Fibroblast of skin of left biceps (primary cell): Measurements from ENCODE around the gene SLC4A1.

ENCODE experiments used
- DNase-seq, 2 experiments: peaks; one replicate each; pipeline ENCODE4 v3.0.0-alpha.2; 2013; ENCODE audit warnings: low read depth in 2 of 2

SLC4A1 gene

DNA sequence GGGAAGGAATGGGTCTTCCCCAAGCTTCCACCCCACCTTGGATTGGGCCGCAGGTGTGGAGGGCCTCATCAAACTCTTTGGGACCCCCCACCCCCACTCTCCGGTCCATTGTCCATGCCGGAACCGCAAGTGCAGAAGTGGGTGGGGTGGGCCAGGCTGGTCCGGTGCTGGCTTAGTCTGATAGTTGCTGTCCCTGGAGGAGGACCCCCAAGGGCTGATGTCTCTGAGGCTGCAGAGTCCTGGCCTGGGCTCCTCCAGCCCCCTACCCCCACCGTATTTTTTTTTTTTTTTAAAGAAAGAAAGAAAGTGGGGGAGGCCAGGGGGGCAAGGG, 61.1 kb downstream of the SLC4A1 start:
- DNase-seq = no peak

DNA sequence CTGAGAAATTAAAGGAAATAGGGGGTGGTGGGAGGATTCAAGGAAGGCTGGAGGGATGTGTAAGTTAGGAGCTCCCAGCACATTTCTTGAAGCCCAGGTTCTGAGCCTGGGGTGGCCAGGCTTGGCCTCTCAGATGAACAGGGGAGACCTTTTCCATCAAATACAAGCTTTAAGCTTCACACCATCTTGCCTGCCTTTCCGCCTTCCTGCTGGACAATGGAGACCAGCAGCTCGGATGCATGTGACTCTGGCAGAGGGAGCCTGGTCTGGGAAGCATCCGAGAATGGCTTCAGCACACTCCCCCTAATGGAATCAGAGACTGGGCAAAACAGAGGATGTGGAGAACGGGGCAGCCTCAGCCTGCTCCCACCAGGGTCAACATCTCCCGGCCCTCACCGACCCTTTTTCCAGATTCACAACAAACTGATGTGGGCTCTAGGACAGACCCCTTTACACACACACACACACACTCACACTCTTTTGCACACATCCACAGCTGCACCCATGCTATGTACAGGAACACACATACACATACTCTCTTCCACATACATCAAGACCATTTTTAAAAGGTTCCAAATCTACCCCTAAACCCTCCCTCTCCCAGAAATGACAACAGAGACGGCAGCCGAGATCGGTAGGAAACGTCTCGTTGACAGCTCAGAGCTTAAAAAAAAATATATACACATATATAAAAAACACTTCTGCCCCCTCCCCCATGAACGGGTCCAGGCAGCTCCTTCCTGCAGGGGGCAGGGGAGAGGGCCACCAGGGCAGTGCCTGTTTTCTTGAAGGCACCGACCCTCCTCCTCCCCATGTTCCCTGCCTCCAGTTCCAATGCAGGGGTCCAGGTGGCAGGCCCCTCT, 61.7 kb downstream of the SLC4A1 start:
- no peak for DNase-seq

DNA sequence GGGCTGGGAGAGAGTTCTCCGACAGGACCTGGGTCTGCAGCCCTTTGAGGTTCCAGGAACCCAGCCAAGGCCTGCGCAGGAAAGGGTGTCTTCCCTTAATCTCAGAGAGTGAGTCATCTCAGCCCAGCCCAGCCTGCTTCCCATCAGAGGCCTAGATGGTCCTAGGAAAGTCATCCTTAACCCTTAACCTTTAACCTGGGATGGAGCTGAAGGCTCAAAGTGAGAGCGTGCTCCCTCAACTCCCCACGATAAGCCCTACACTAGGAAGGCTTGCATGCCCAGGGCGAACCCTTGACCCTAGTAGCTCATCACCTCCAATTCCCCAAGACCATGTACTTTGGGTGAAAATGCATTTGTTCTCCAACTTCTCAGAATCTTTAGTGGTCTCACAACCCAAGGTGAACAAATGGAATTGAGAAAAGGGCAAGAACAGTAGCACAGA, 63.5 kb downstream of the SLC4A1 start:
- no peak for DNase-seq

DNA sequence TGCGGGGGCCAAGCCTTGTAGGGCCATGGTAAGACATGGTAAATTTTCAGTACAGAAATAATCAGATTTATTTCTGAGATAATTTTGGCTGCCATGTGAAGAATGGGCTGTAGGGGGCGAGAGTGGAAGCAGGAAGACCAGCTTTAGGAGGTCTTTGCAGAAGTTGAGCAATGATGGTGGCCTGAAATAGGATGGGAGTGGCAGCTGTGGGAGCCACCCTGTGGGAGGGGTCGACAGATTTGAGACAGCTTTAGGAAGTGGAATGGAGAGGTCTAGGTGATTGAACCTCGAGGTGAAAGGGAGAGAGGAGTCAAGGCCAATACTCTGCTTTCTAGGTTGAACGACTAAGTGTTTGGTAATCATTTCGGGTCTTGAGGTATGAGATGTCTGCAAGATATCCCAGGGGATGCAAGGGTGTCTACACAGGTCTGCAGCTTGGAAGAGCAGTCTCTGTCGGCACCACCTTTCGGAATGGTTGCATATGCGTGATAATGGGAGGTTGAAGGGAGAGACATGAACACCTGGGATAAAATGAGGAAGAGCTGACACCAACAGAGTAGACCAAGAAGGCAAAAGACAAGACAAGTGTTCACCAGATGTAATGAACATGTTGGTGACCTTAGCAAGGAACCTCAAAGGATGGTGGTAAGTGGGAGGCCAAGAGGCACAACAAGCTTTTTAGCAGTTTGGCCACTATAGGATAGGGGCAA, 64.0 kb downstream of the SLC4A1 start:
- no peak for DNase-seq

DNA sequence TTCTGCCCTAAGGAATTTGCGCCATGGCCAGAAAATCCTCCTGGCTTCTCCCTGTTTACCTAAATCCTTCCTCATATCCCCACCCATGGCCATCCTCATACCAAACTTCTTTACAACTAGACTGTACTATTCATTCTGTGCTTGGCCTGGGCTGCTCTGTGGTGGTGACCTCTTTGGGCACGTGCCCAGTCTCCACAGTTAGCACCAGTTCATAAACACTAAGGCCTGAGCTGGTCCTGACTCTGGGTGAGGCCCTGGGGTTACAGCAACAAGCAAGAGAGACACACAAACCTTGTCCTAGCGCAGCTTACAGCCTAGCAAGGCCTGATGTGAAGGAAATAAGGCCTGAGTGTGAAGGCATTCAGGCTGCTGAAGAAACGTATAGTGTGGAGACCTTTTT, 65.2 kb downstream of the SLC4A1 start:
- no peak for DNase-seq

DNA sequence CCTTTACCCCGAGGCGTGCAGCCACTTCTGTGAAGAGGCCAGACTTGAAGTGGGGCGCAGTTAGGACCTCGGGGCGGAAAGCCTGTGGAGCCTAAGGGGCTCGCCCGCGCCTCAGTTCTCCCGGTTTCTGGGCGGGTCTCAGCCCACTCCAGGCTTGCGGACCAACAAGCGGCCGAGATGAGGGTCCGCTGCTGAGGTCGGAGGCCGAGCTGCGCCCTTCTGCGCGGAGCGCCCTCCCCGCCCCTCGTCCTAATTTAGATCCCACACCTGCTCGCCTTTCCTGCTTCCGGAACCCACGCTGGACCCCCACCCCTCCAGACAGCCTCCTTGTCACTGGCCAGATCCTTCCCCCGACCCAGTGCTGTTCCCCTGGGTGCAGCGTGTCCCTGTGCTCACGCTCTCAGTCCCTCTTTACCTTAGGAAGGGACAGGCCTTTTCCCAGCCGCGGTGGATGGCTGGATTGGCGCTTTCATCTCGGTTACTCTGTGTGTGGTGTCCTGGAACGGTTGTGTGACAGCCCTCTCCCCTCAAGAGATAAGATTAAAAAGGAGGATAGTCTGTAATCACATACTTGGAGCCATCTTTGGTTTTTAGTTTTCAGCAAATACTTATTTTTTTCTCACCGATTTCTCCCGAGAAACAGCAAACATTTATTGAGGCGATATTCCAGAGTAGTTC, 67.3 kb downstream of the SLC4A1 start:
- no peak for DNase-seq

DNA sequence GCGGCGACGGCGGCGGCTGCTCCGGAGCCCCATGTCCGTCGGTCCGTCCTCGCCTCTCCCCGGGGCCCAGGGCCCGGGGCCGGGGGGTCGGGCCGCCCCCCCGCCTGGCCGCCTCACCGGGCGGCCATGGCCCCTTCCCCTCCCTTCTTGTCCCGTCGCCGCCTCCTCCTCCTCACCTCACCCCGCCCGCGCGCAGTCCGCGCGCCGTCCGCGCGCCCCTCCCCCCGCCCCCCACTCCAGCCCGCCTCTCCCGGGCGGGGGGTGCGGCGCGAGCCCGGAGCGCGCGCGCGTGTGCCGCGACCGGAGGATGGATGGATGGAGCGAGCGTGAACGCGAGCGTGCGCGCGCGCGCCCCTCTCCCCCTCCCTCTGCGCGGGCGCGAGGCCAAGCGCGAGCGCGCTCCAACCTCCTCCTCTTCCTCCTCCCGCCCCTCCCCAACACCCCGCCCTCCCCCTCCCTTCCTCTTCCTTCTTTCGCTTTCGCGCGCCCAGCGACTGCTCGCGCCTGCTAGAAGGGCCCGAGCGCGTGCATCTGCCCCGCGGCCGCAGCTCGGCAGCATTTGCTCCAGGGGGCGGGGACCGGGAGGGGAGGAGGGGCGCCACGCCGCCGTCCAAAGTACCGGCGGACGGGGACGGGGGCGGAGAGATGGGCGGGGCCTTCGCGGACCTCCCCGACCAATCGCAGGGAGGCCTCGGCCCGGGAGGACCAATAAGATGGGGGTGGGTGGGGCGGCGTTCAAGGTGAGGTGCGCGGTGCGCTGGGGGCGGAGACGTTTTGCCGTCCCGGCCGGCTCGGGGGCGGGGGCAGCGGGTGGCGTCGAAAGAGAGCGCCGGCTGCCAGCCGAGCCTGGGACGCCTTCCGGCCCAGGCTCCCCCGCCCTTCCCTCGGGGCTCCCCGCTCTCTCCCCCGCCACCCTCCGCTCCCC, 68.1 kb downstream of the SLC4A1 start, which contains the start of gene ATXN7L3:
TSS of gene ATXN7L3 (minus strand) at position 332 of the 925 bp plus-strand sequence. CDS start 1,814 bp downstream, outside the sequence.
- peak; percentile 96 to 97 for DNase-seq

DNA sequence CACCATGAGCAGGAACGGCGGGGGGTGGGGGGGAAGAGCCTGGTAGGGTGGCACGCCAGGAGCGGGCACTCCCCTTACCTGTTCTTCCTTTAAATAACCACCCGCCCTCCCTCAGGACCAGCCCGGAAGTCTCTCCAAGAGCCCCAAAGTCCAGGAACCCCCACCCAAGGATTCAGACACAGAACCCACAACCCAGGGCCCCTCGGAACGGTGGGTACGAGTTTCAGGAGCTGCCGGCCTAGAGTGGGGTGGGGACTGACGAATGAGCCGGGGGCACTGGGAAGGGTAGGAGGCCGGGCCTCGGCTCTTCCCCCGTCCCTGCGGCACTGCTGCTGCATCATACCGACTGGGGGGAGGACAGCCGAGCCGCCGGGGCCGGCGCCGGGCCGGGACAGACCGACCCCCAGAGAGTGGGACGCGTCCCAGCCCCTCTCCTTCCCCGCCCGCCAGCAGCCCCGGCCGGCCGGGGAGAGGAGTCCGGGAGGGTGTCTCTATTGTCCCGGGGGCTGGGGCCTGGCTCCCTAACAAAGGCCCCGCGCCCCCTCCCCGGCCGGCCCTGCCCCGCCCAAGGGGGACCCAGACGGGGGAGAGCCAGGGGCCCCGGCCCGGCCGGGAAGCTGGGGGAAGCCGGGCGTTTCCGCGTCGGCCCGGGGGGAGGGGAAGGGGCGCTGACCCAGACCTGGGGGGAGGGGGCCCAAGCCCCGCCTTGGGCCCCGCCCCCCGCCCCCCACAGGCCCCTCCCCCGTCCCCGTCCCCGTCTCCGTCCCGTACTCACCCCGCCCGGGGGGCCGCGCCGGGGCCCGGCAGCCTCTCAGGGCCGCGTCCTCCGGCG, 69.0 kb downstream of the SLC4A1 start:
- DNase-seq = no peak
